ENCODE data around the gene MYL9.

- no peak for TF ChIP-seq CTCF (IDR thresholded peaks at IDR 0.05; ENCODE audit: poor library complexity, severe bottlenecking)
- TF ChIP-seq POLR2AphosphoS5 (IDR thresholded peaks at IDR 0.05): no peak
- no peak for TF ChIP-seq EP300 (conservative IDR thresholded peaks at IDR 0.05; ENCODE audit: poor library complexity, severe bottlenecking)
- TF ChIP-seq TAF1 (IDR thresholded peaks at IDR 0.05; ENCODE audit: low read depth): no peak
Measured at GRCh38 chr20:36499723-36500501, 41.4 kb upstream of the MYL9 start.
